ENCODE results near the gene ST8SIA4. TPM values are rescaled to one million over a fixed set of nuclear protein-coding genes. Genes with fewer than 3 reads are reported as not detected.

ST8SIA4 gene
- total RNA-seq, 2 donors from 2014 or later = 1.9 to 2.4 TPM

GRCh38 chr5:100832252-100833230, 70.5 kb downstream of the ST8SIA4 start:
- no peak overlapping the region for H3K4me3 ChIP-seq
- H3K9me3 ChIP-seq = no peaks in the 10 kb centered on the region
- peaks cover 0 to 10% of the 10 kb centered on the region in 2 donors for H3K4me1 ChIP-seq
- H3K27ac ChIP-seq = no peak overlapping the region
- no peak for DNase-seq (ENCODE audit: low spot score)
- H3K27me3 ChIP-seq = no peaks in the 10 kb centered on the region
- TF ChIP-seq CTCF (IDR thresholded peaks at IDR 0.05) = no peak
- H3K36me3 ChIP-seq = no peaks in the 10 kb centered on the region

- Histone ChIP-seq H3K36me3 (no peaks in the 10 kb centered on the region), H3K4me1 (peaks cover 0 to 17% of the 10 kb centered on the region in 2 donors), H3K27me3 (no peaks in the 10 kb centered on the region), H3K27ac (no peak overlapping the region), H3K9me3 (no peaks in the 10 kb centered on the region), H3K4me3 (no peak overlapping the region)
- TF ChIP-seq CTCF (IDR thresholded peaks at IDR 0.05) = no peak
- no peak for DNase-seq (ENCODE audit: low spot score)
These were observed 74.2 kb downstream of the ST8SIA4 start for GRCh38 chr5:100828898-100829356.

- H3K4me1 ChIP-seq = peaks cover 0 to 17% of the 10 kb centered on the region in 2 donors
- H3K27me3 ChIP-seq = no peaks in the 10 kb centered on the region
- H3K36me3 ChIP-seq = no peaks in the 10 kb centered on the region
- no peak for DNase-seq (ENCODE audit: low spot score)
- peak overlapping the region; percentile 42 to 63 for H3K27ac ChIP-seq
- TF ChIP-seq CTCF (IDR thresholded peaks at IDR 0.05) = no peak
- no peaks in the 10 kb centered on the region for H3K9me3 ChIP-seq
- peak overlapping the region in 1 of 2 donors; percentile 2 for H3K4me3 ChIP-seq
These were observed 74.8 kb downstream of the ST8SIA4 start for GRCh38 chr5:100828071-100828897.

GRCh38 chr5:100827481-100827889, 75.6 kb downstream of the ST8SIA4 start:
- H3K36me3 ChIP-seq = no peaks in the 10 kb centered on the region
- no peak for TF ChIP-seq CTCF (IDR thresholded peaks at IDR 0.05)
- H3K4me3 ChIP-seq = peak overlapping the region in 1 of 2 donors; percentile 2
- H3K27me3 ChIP-seq = no peaks in the 10 kb centered on the region
- H3K4me1 ChIP-seq = peaks cover 0 to 17% of the 10 kb centered on the region in 2 donors
- H3K9me3 ChIP-seq = no peaks in the 10 kb centered on the region
- DNase-seq (ENCODE audit: low spot score) = no peak
- H3K27ac ChIP-seq = no peak overlapping the region

GRCh38 chr5:100826133-100826532, 76.9 kb downstream of the ST8SIA4 start:
- H3K36me3 ChIP-seq = no peaks in the 10 kb centered on the region
- peaks cover 0 to 17% of the 10 kb centered on the region in 2 donors for H3K4me1 ChIP-seq
- no peaks in the 10 kb centered on the region for H3K27me3 ChIP-seq
- no peak for DNase-seq (ENCODE audit: low spot score)
- TF ChIP-seq CTCF (IDR thresholded peaks at IDR 0.05) = no peak
- no peaks in the 10 kb centered on the region for H3K9me3 ChIP-seq
- no peak overlapping the region for H3K4me3 ChIP-seq
- no peak overlapping the region for H3K27ac ChIP-seq
